ENCODE data around the gene JAM3.

Gene JAM3

DNA sequence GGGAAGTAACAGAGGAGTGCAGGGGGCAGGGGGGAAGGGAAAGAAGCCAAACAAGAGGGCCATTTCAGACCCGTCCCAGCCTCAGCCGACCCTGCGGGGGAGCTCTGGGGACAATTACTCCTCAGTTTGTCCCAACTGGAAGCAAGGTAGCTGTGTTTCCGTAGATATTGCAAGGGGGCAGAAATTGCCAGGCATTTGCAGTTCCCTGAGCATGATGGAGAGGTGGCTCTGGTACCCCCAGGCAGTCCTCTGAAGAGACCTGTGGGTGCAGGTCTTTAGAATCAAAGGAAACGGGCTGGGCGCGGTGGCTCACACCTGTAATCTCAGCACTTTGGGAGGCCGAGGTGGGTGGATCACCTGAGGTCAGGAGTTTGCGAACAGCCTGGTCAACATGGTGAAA lies 13.8 kb upstream of the JAM3 start:
- no peak overlapping the region for H3K27ac ChIP-seq (ENCODE audit: low read depth, low read length)

GRCh38 chr11:134060316-134060715 lies 8.6 kb upstream of the JAM3 start:
- Histone ChIP-seq H3K36me3 (ENCODE audit: control insufficient read depth in 5 of 5, insufficient read depth in 5 of 5, low read length in 5 of 5) (no peaks in the 10 kb centered on the region), H3K27ac (ENCODE audit: low read depth, low read length) (no peak overlapping the region), H3K9ac (ENCODE audit: low read length in 5 of 5) (no peak overlapping the region), H3K9me3 (ENCODE audit: control insufficient read depth in 5 of 5, low read length in 5 of 5) (no peaks in the 10 kb centered on the region), H3K4me1 (ENCODE audit: control insufficient read depth in 5 of 5, insufficient read depth in 5 of 5, low read length in 5 of 5) (peaks cover 0 to 7% (median 0%) of the 10 kb centered on the region in 5 donors), H3K4me3 (ENCODE audit: low read depth in 1 of 5, low read length in 5 of 5) (no peak overlapping the region), H3K27me3 (ENCODE audit: control insufficient read depth in 5 of 5, insufficient read depth in 4 of 5, low read length in 5 of 5) (peaks cover 0 to 5% (median 4%) of the 10 kb centered on the region in 5 donors)

More for the DNA sequence above, 13.8 kb upstream of the JAM3 start:
- Histone ChIP-seq H3K4me3 (ENCODE audit: low read depth in 1 of 5, low read length in 5 of 5) (no peak overlapping the region), H3K9me3 (ENCODE audit: control insufficient read depth in 5 of 5, low read length in 5 of 5) (no peaks in the 10 kb centered on the region), H3K9ac (ENCODE audit: low read length in 5 of 5) (no peak overlapping the region), H3K4me1 (ENCODE audit: control insufficient read depth in 5 of 5, insufficient read depth in 5 of 5, low read length in 5 of 5) (peaks cover 0 to 8% (median 7%) of the 10 kb centered on the region in 5 donors), H3K27me3 (ENCODE audit: control insufficient read depth in 5 of 5, insufficient read depth in 4 of 5, low read length in 5 of 5) (peaks cover 0 to 10% (median 6%) of the 10 kb centered on the region in 5 donors), H3K36me3 (ENCODE audit: control insufficient read depth in 5 of 5, insufficient read depth in 5 of 5, low read length in 5 of 5) (no peaks in the 10 kb centered on the region)

DNA sequence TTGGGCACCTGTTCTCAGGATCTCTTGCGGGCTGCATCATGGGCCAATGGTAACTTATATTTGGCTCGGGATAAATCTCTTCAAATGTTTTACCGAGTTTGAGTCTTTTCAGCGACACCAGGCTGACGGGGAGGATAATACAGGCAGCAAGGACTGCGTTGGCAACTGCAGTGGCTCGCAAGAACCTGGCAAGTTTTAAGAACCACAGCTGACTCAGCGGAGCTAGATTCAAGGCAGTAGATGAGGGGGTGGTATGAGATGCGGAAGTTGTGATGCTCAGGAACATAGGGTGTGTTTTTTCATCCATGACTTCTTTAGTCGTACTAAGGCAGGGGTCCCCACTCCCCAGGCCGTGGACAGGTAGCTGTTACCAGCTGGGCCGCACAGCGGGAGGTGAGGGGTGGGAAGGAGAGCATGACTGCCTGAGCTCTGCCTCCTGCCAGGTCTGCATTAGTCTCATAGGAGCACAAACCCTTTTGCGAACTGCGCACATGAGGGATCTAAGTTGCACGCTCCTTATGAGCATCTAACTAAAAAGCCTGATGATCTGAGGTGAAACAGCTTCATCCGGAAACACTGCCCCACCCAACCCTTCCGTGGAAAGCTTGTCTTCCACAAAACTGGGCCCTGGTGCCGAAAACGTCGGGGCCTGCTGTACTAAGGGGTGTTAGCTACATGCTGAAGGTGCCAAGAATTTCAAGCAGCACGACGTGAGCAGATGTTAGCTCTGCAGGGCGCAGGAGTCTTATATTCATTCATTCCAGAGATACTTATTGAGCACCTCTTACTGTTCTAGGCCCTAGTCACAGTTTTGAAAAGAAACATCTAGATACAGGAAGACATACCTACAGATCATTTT lies 6.4 kb upstream of the JAM3 start:
- no peak overlapping the region for H3K27ac ChIP-seq (ENCODE audit: low read depth, low read length)
- peaks cover 0 to 7% (median 0%) of the 10 kb centered on the region in 5 donors for H3K4me1 ChIP-seq (ENCODE audit: control insufficient read depth in 5 of 5, insufficient read depth in 5 of 5, low read length in 5 of 5)
- no peak overlapping the region for H3K9ac ChIP-seq (ENCODE audit: low read length in 5 of 5)
- H3K9me3 ChIP-seq (ENCODE audit: control insufficient read depth in 5 of 5, low read length in 5 of 5) = no peaks in the 10 kb centered on the region
- no peak overlapping the region for H3K4me3 ChIP-seq (ENCODE audit: low read depth in 1 of 5, low read length in 5 of 5)
- no peaks in the 10 kb centered on the region for H3K36me3 ChIP-seq (ENCODE audit: control insufficient read depth in 5 of 5, insufficient read depth in 5 of 5, low read length in 5 of 5)
- H3K27me3 ChIP-seq (ENCODE audit: control insufficient read depth in 5 of 5, insufficient read depth in 4 of 5, low read length in 5 of 5) = peaks cover 0 to 10% (median 5%) of the 10 kb centered on the region in 5 donors

- H3K4me1 ChIP-seq (ENCODE audit: control insufficient read depth in 5 of 5, insufficient read depth in 5 of 5, low read length in 5 of 5) = peaks cover 0 to 7% (median 0%) of the 10 kb centered on the region in 5 donors
- no peaks in the 10 kb centered on the region for H3K9me3 ChIP-seq (ENCODE audit: control insufficient read depth in 5 of 5, low read length in 5 of 5)
- no peak overlapping the region for H3K4me3 ChIP-seq (ENCODE audit: low read depth in 1 of 5, low read length in 5 of 5)
- H3K9ac ChIP-seq (ENCODE audit: low read length in 5 of 5) = no peak overlapping the region
- H3K36me3 ChIP-seq (ENCODE audit: control insufficient read depth in 5 of 5, insufficient read depth in 5 of 5, low read length in 5 of 5) = no peaks in the 10 kb centered on the region
- peaks cover 0 to 10% (median 5%) of the 10 kb centered on the region in 5 donors for H3K27me3 ChIP-seq (ENCODE audit: control insufficient read depth in 5 of 5, insufficient read depth in 4 of 5, low read length in 5 of 5)
- H3K27ac ChIP-seq (ENCODE audit: low read depth, low read length) = no peak overlapping the region
Observed at GRCh38 chr11:134063124-134063495, 5.8 kb upstream of the JAM3 start.

- Histone ChIP-seq H3K9ac (ENCODE audit: low read length in 5 of 5) (no peak overlapping the region), H3K4me1 (ENCODE audit: control insufficient read depth in 5 of 5, insufficient read depth in 5 of 5, low read length in 5 of 5) (peaks cover 0 to 9% (median 5%) of the 10 kb centered on the region in 5 donors), H3K9me3 (ENCODE audit: control insufficient read depth in 5 of 5, low read length in 5 of 5) (no peaks in the 10 kb centered on the region), H3K27ac (ENCODE audit: low read depth, low read length) (no peak overlapping the region), H3K36me3 (ENCODE audit: control insufficient read depth in 5 of 5, insufficient read depth in 5 of 5, low read length in 5 of 5) (no peaks in the 10 kb centered on the region), H3K4me3 (ENCODE audit: low read depth in 1 of 5, low read length in 5 of 5) (no peak overlapping the region), H3K27me3 (ENCODE audit: control insufficient read depth in 5 of 5, insufficient read depth in 4 of 5, low read length in 5 of 5) (peaks cover 0 to 10% (median 5%) of the 10 kb centered on the region in 5 donors)
Observed at GRCh38 chr11:134063991-134064747, 4.7 kb upstream of the JAM3 start.

GRCh38 chr11:134065381-134065780 lies 3.5 kb upstream of the JAM3 start:
- peaks cover 0 to 16% (median 9%) of the 10 kb centered on the region in 5 donors for H3K4me1 ChIP-seq (ENCODE audit: control insufficient read depth in 5 of 5, insufficient read depth in 5 of 5, low read length in 5 of 5)
- no peak overlapping the region for H3K4me3 ChIP-seq (ENCODE audit: low read depth in 1 of 5, low read length in 5 of 5)
- peaks cover 0 to 10% (median 3%) of the 10 kb centered on the region in 5 donors for H3K27me3 ChIP-seq (ENCODE audit: control insufficient read depth in 5 of 5, insufficient read depth in 4 of 5, low read length in 5 of 5)
- no peak overlapping the region for H3K27ac ChIP-seq (ENCODE audit: low read depth, low read length)
- H3K9me3 ChIP-seq (ENCODE audit: control insufficient read depth in 5 of 5, low read length in 5 of 5) = no peaks in the 10 kb centered on the region
- H3K9ac ChIP-seq (ENCODE audit: low read length in 5 of 5) = no peak overlapping the region
- H3K36me3 ChIP-seq (ENCODE audit: control insufficient read depth in 5 of 5, insufficient read depth in 5 of 5, low read length in 5 of 5) = no peaks in the 10 kb centered on the region

DNA sequence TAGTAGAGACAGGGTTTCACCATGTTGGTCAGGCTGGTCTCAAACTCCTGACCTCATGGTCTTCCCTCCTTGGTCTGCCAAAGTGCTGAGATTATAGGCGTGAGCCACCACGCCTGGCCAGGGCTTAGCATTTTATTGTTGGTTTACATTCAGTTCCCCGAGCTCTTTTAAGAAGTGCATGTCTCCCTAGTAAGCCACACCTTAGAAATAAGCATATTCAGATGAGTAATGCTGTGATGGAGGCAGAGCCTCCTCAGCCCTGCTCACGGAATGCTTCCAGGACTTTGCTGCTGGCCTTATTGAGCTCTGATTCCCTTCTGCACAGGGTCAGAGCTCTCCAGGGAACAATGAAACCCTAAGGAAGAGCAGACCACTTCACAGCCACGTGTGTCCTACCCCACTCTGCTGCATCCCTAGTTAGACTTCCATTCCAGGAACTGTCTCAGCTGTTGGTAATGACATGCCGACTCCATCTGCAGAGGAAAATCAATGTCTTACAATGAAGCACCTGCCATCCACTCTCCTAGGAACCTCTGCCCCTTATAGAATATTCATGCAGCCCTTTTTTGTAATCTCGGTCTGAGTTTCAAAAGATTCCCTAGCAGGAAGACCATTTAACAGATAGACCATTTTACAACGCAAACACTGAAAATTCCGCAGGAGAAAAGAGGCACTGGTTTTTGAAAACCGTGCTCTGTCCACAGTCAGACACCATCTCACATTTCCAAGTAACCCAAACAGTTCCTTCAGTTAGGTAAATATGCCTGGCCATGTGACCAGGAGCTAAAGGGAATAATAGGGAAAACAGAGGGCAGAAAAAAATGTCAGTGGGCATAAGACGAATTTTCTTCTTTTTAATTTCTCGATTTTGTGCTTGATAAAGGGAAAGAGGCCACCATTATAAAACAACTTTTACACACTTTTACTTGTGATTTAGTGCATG lies 1.7 kb upstream of the JAM3 start:
- Histone ChIP-seq H3K4me1 (ENCODE audit: control insufficient read depth in 5 of 5, insufficient read depth in 5 of 5, low read length in 5 of 5) (peaks cover 0 to 13% (median 9%) of the 10 kb centered on the region in 5 donors), H3K9ac (ENCODE audit: low read length in 5 of 5) (no peak overlapping the region), H3K36me3 (ENCODE audit: control insufficient read depth in 5 of 5, insufficient read depth in 5 of 5, low read length in 5 of 5) (no peaks in the 10 kb centered on the region), H3K27ac (ENCODE audit: low read depth, low read length) (no peak overlapping the region), H3K27me3 (ENCODE audit: control insufficient read depth in 5 of 5, insufficient read depth in 4 of 5, low read length in 5 of 5) (peaks cover 0 to 13% (median 0%) of the 10 kb centered on the region in 5 donors), H3K9me3 (ENCODE audit: control insufficient read depth in 5 of 5, low read length in 5 of 5) (no peaks in the 10 kb centered on the region), H3K4me3 (ENCODE audit: low read depth in 1 of 5, low read length in 5 of 5) (no peak overlapping the region)

DNA sequence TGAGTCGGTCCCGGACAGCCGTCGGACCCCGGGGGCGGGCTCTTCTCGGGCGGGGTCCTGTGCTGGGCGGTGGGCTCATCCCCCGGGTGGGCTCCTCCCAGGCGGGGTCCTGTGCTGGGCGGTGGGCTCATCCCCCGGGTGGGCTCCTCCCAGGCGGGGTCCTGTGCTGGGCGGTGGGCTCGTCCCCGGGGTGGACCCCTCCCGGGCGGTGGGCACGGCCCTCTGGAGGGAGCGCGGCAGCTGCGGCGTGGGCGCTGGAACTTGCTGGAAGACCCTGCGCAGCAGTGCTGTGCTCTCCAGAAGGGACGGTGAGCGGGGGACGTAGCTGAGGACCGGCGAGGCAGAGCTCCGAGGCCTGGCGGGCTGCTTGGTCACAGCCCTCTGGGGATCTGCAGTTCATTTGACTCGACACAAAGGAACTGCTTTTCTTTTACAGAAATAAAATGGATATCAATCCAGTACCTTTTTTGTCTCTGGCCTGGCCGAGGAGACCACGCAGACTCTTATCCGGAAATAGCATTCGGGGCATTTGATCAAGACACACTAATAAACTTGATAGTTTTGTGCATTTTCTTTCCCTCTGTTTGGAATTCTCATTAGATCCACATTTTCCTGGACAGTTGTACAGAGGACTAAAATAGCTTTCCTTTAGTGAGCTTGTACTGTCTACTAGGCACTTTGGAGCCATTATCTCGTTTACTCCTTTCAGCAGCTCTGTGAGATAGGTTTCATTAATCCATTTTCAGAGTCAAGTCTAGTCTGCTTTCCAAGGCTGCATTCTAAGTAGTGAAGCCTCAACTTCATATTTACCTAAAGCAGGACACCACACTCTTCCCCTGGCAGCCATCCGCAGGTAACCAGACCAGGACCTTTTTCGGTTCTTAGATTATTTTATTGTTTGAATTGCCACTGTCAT lies 812 bp downstream of the JAM3 start:
- H3K27me3 ChIP-seq (ENCODE audit: control insufficient read depth in 5 of 5, insufficient read depth in 4 of 5, low read length in 5 of 5) = peaks cover 0 to 13% (median 0%) of the 10 kb centered on the region in 5 donors
- peak overlapping the region in 4 of 5 donors; percentile 23 to 64 (median 24) for H3K9ac ChIP-seq (ENCODE audit: low read length in 5 of 5)
- peak overlapping the region in 4 of 5 donors; percentile 72 to 74 (median 74) for H3K4me3 ChIP-seq (ENCODE audit: low read depth in 1 of 5, low read length in 5 of 5)
- no peaks in the 10 kb centered on the region for H3K36me3 ChIP-seq (ENCODE audit: control insufficient read depth in 5 of 5, insufficient read depth in 5 of 5, low read length in 5 of 5)
- peaks cover 0 to 10% (median 6%) of the 10 kb centered on the region in 5 donors for H3K4me1 ChIP-seq (ENCODE audit: control insufficient read depth in 5 of 5, insufficient read depth in 5 of 5, low read length in 5 of 5)
- peak overlapping the region; percentile 49 for H3K27ac ChIP-seq (ENCODE audit: low read depth, low read length)
- H3K9me3 ChIP-seq (ENCODE audit: control insufficient read depth in 5 of 5, low read length in 5 of 5) = no peaks in the 10 kb centered on the region

Data from subcutaneous abdominal adipose tissue (tissue), 5 donors.